Upper lobe of right lung (tissue), 1 donor: ENCODE results near the gene HEXD. TPM values are rescaled to one million over a fixed set of nuclear protein-coding genes. Genes with fewer than 3 reads are reported as not detected.
A peak's percentile ranks its signal among the peaks of the same experiment; 100 is the strongest.
"Not testable (repeated sequence)": the region's sequence is repeated elsewhere in the genome, so short reads cannot be mapped to it uniquely, and the experiment has no call there.

Experiments used
- ATAC-seq: fragments of 200-7000 bp; cut with Tn5 transposase; one replicate; pipeline ENCODE4 v1.9.1; 2020; ENCODE audit warnings: mild to moderate bottlenecking, moderate library complexity
- DNase-seq: peaks from one replicate; pipeline ENCODE4 v3.0.0-alpha.2; 2020
- H3K27ac ChIP-seq: fragments of 200-600 bp; one replicate; pipeline ENCODE4 v1.8.0; 2022
- H3K27me3 ChIP-seq: fragments of 200-600 bp; one replicate; pipeline ENCODE4 v1.8.0; 2022; ENCODE audit warnings: mild to moderate bottlenecking
- H3K36me3 ChIP-seq: fragments of 200-600 bp; one replicate; pipeline ENCODE4 v1.8.0; 2022
- H3K4me1 ChIP-seq: fragments of 200-600 bp; one replicate; pipeline ENCODE4 v1.8.0; 2022
- H3K4me3 ChIP-seq: fragments of 200-600 bp; one replicate; pipeline ENCODE4 v1.8.0; 2022; ENCODE audit warnings: mild to moderate bottlenecking
- H3K9me3 ChIP-seq: fragments of 200-600 bp; one replicate; pipeline ENCODE4 v1.8.0; 2022
- intact Hi-C: fragments of 100-400 bp; cut with DNase I; formaldehyde crosslinking; loops from one replicate; pipeline ENCODE4 v1.11.0; 2022
- total RNA-seq: library from RNA; stranded (reverse); fragmentation: NEBNext Ultra II Directional; extraction: Animal tissue kit (Norgen Biotek cat#: 25700); gene quantifications from one replicate; pipeline ENCODE4 v1.2.1, GENCODE V29; 2021
- TF ChIP-seq, protein P1 (sequence below): fragments of 200-600 bp; IDR thresholded peaks from one replicate; pipeline ENCODE4 v1.8.0; 2022; ENCODE audit warnings: antibody characterized with exemption
- donor health status: DM: no; HTN: yes; CAD: no; lungs with severe emphysema.

The HEXD gene
- total RNA-seq, 1 donor from 2014 or later: 49.1 TPM

DNA sequence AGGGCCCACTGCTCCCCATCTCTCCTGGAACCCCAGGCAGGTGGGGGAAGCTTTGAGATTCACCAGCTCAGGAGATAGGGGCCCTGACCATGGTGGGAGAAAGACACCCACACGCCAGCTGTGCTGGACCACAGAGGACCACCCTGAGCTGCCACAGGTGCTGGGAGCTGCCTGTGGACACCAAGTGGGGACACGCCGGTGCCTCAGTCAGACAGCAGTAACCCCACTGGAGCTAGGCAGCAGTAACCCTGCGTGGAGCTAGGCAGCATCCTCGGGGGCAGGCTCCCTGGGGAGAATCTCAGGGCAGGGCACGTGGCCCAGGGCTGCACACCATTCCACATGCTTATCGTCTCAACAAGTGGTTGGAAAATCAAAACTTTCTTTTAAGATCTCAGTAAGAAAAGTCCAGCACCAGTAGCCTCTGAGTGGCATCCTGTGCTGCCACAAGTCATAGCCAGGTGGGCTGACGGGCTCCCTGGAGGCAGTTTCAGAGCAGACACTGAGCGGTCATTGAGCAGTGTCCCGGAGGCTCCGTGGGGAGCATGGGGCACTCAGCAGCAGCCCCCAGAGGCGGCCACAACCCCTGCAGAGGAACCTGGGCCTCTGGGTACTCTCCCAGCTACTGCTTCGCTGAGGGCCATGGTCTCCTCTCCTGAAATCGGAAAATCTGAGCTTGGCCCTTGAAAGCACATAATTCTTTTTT, 8.0 kb upstream of the HEXD start:
- intact Hi-C loops: no loop called here
- no peak for ATAC-seq
- H3K4me1 ChIP-seq: peaks cover 4% of the 10 kb centered on the region
- no peaks in the 10 kb centered on the region for H3K9me3 ChIP-seq
- peaks cover 13% of the 10 kb centered on the region for H3K36me3 ChIP-seq
- H3K4me3 ChIP-seq: no peak overlapping the region
- H3K27me3 ChIP-seq: no peaks in the 10 kb centered on the region
- TF ChIP-seq, protein P1, sequence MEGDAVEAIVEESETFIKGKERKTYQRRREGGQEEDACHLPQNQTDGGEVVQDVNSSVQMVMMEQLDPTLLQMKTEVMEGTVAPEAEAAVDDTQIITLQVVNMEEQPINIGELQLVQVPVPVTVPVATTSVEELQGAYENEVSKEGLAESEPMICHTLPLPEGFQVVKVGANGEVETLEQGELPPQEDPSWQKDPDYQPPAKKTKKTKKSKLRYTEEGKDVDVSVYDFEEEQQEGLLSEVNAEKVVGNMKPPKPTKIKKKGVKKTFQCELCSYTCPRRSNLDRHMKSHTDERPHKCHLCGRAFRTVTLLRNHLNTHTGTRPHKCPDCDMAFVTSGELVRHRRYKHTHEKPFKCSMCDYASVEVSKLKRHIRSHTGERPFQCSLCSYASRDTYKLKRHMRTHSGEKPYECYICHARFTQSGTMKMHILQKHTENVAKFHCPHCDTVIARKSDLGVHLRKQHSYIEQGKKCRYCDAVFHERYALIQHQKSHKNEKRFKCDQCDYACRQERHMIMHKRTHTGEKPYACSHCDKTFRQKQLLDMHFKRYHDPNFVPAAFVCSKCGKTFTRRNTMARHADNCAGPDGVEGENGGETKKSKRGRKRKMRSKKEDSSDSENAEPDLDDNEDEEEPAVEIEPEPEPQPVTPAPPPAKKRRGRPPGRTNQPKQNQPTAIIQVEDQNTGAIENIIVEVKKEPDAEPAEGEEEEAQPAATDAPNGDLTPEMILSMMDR: no peak
- H3K27ac ChIP-seq: no peak overlapping the region
- DNase-seq: no peak

DNA sequence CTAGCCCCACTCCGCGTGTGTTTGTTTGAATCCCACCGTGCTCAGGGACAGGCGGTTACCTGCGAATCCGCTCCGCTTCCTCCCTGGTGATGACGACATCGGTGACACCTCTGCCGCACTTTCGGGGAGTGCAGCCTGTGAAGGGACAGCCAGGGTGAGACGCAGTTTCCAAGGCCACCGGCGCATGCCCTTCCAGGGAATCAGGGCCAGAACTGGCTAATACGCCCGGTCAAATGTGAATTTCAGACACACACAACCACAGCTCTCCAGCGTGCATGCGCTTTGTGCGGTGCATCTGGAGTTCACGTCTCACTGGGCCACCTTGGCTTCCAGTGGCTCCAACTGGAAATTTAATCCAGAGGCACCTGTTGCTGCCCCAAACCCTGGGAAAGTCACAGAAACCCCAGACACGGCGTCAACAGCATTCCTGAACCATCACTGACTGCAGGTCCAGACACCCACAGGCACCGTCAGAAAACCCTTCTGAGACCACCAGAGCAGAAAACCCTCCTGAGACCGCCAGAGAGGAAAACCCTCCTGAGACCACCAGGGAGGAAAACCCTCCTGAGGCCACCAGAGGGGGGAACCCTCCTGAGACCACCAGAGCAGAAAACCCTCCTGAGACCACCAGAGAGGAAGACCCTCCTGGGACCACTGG, 6.6 kb upstream of the HEXD start:
- DNase-seq (no peak), ATAC-seq (no peak)
- Histone ChIP-seq H3K36me3 (peaks cover 13% of the 10 kb centered on the region), H3K27me3 (no peaks in the 10 kb centered on the region), H3K4me1 (peaks cover 4% of the 10 kb centered on the region), H3K9me3 (no peaks in the 10 kb centered on the region), H3K4me3 (no peak overlapping the region), H3K27ac (no peak overlapping the region)
- TF ChIP-seq, protein P1: no peak
- intact Hi-C loops: no loop called here

DNA sequence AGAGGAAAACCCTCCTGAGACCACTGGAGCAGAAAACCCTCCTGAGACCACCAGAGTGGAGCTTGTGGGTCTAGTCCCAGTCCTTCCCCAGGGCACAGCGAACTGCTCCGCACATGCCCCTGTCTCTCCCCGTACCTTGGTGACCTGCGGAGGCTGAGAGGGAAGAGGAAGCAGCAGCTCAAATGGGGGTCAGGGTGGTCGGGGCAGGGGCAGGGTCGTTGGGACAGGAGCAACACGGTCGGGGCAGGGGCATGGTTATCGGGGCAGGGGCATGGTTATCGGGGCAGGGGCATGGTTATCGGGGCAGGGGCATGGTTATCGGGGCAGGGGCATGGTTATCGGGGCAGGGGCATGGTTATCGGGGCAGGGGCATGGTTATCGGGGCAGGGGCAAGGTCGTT, 6.1 kb upstream of the HEXD start:
- H3K9me3 ChIP-seq, H3K27me3 ChIP-seq, H3K4me3 ChIP-seq, ATAC-seq, H3K4me1 ChIP-seq, intact Hi-C loops, H3K27ac ChIP-seq, DNase-seq: not testable (repeated sequence)
- peaks cover 13% of the 10 kb centered on the region for H3K36me3 ChIP-seq

DNA sequence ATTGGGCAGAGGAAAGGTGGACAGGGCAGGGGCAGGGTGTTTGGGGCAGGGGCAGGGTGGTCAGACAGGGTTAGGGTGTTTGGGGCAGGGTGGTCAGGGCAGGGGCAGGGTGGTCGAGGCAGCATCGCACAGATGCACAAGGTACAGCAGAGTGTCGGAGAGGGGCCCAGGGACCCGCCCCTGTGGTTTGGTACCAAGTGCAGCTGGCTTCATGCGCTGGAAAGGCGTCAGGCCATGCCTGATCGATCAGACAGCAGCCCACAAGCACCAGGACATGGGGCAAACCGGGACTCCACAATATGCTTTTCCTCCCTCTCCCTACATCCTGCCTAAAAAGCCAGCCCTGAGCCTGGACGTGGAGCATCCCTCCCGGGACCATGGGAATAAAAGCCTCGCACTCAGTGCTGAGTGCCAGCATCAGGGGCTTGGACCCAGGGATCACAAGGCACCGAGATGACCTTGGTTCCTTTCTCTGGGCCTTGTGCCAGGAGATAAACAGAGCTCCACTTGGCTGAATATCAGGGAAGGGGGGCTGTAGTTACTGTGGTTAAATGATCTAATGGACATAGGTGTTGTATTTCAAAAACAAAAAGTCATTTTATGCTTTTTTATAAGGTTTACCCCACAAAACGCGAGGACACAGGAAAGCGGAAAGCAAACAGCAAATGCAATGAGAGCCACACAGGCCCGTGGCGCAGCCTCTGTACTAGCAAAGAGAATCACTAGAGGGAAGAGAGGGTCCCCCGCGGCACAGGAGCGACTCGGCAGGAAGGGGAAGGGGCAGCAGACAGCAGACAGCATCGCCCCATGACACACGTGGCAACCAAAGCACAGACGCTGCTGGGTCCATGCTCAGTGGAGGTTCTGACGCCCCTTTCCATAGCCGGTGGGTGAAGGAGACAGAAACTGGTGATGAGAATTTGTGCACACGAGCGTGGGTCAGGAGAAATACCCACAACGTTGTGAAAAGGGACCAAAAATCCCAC, 5.3 kb upstream of the HEXD start:
- H3K36me3 ChIP-seq: peaks cover 13% of the 10 kb centered on the region
- TF ChIP-seq, protein P1: no peak
- intact Hi-C loops: no loop called here
- ATAC-seq (no peak), DNase-seq (no peak)
- H3K27ac ChIP-seq: no peak overlapping the region
- no peak overlapping the region for H3K4me3 ChIP-seq
- no peaks in the 10 kb centered on the region for H3K9me3 ChIP-seq
- H3K4me1 ChIP-seq: peaks cover 9% of the 10 kb centered on the region
- no peaks in the 10 kb centered on the region for H3K27me3 ChIP-seq

DNA sequence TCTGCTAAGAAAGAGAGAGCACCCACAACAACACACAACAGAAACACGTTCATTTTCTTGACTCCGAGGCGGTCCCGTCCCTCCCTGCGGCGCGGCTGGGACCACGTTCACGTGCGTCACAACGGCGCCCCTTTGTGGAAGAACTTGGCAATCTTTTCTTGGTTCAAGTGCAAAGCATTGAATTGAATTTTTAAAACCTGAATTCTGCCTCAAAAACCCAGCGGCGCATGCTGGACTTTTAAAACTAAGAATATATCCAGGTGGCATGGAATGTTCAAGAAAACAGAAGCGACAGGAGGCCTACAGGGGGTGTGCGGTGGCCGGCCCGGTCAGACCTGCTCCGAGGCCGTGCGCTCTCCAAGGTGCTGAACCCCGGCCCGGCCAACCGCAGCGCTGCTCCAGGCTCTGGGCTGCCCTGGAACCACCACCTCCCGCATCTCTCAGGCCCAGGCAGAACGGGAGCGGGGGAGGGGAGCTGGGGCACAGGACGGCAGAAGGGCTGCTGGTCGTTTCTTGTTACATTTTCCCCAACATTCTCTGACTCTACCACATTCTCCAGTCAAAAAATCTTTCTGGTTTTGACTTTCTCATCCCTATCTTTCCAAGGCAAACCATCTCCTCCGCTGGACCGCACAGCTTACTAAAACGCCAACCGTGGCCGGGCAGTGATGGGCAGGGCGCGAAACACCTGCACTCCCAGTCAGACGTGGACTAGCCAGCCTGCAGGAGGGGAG, 3.4 kb upstream of the HEXD start:
- H3K27ac ChIP-seq: no peak overlapping the region
- H3K27me3 ChIP-seq: no peaks in the 10 kb centered on the region
- peak; percentile 62 for ATAC-seq
- H3K36me3 ChIP-seq: peaks cover under 1% of the 10 kb centered on the region
- peak; percentile 86 for DNase-seq
- no peak overlapping the region for H3K4me3 ChIP-seq
- intact Hi-C loops: no loop called here
- TF ChIP-seq, protein P1: peak; percentile 62
- H3K9me3 ChIP-seq: no peaks in the 10 kb centered on the region
- peaks cover 12% of the 10 kb centered on the region for H3K4me1 ChIP-seq
